GM20000 (cell line): ENCODE results near the gene NUDT8.

Experiments used
- DNase-seq: peaks from one replicate; pipeline ENCODE4 v3.0.0; 2012; ENCODE audit warnings: low spot score
- TF ChIP-seq, protein P1 (sequence below): IDR thresholded peaks from 2 replicates; pipeline ENCODE4 v1.5.1; 2012; ENCODE audit warnings: mild to moderate bottlenecking, control low read depth; ENCODE audit errors: extremely low read depth, missing control alignments

The NUDT8 gene

DNA sequence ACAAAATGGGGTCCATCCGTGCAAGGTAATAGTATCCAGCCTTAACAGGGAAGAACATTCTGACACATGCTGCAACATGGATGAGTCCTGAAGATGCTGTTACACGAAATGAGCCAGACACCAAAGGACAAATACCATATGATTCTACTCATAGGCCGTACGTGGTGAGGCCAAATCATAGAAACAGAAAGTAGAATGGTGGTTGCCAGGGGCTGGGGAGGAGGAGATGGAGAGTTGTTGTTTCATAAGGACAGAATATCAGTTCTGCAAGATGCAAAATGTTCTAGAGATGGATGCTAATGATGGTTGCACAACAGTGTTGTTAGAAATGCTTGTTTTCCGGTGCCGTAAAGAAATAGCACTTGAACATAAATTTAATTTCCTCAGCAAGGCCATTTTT, 7.2 kb upstream of the NUDT8 start:
- TF ChIP-seq, protein P1, sequence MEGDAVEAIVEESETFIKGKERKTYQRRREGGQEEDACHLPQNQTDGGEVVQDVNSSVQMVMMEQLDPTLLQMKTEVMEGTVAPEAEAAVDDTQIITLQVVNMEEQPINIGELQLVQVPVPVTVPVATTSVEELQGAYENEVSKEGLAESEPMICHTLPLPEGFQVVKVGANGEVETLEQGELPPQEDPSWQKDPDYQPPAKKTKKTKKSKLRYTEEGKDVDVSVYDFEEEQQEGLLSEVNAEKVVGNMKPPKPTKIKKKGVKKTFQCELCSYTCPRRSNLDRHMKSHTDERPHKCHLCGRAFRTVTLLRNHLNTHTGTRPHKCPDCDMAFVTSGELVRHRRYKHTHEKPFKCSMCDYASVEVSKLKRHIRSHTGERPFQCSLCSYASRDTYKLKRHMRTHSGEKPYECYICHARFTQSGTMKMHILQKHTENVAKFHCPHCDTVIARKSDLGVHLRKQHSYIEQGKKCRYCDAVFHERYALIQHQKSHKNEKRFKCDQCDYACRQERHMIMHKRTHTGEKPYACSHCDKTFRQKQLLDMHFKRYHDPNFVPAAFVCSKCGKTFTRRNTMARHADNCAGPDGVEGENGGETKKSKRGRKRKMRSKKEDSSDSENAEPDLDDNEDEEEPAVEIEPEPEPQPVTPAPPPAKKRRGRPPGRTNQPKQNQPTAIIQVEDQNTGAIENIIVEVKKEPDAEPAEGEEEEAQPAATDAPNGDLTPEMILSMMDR, result no peak
- no peak for DNase-seq

DNA sequence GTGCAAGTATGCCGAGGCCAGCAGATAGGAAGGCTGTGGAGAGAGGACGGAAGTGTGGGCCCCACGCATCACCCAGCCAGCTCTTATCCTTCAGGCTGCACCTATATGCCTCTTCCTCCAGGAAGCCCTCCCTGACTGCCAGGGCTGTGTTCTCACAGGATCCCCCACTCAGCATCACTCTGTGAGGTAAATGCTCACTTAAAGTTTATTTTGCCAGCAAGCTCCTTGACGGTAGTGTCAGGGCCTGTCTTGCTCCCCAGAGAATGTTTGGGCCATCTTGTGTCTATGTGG, 5.4 kb upstream of the NUDT8 start:
- DNase-seq, result no peak
- TF ChIP-seq, protein P1, result no peak

DNA sequence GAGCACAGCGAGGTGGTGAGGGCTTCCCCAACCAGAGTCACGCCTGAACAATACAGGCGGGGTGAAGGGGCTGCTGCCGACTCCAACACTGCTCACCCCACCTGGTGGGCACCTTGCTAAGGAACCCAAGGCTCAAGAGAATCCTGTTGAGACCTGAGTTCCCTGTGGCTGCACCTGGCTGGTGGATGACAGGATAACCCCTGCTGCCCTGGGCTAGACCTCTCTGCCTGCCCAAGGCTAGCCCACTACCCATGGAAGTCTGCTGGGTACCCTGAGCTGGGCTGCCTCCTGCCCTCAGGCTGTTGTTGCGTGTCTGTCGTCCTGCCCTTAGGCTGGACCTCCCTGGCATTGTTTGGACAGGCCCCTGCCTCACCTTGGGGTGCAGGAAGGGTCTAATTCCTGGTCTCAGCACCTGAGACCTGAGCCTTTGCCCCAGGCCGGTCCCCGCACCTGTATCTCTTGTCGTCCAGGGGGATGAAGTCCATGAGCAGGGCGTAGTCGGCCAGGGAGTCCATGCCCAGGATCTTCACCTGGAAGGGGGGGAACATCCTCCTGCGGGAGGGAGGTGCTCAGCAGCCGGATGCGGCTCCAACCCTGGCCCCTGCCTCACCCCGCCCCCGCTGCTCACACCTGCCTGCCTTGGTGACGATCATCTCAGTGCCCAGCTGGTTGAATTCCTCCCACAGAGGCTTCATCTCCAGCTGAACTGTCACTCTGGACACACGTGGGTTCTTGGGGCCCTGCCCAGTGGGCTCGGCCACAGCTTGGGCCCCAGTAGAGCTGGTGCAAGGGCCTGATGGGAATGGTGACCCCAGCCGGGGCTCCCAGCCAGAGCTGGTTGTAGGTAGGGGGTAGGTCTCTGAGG, 4.9 kb upstream of the NUDT8 start:
- DNase-seq, result no peak
- TF ChIP-seq, protein P1, result no peak

DNA sequence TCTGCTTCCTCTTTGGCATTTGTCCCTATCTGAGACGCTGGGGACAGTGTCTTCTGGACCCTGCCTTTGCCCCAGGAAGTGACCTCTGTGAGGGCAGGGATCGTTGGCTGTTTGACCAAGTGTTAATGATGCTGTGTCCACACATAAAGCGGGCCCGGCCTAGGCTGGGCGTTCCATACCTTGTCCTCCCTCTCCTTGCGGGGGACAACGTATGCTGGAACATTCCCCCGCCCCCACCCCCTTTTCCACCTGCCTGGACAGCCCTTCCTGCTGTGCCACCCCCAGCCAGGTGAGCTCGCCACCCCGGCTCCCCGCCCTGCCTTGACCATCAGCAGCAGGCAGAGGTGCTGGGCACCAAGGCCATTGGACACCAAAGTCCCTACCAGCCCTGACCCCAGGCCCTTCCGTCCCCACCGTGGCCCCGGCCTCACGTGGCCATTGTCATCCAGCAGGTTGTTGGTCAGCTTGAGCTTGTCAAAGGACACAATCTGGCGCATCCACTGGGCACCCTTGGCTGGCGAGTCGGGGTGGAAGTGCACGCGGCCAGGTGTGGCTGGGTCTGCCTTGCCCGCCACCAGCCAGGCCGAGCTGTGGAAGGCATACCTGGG, 4.1 kb upstream of the NUDT8 start:
- TF ChIP-seq, protein P1, result no peak
- no peak for DNase-seq

DNA sequence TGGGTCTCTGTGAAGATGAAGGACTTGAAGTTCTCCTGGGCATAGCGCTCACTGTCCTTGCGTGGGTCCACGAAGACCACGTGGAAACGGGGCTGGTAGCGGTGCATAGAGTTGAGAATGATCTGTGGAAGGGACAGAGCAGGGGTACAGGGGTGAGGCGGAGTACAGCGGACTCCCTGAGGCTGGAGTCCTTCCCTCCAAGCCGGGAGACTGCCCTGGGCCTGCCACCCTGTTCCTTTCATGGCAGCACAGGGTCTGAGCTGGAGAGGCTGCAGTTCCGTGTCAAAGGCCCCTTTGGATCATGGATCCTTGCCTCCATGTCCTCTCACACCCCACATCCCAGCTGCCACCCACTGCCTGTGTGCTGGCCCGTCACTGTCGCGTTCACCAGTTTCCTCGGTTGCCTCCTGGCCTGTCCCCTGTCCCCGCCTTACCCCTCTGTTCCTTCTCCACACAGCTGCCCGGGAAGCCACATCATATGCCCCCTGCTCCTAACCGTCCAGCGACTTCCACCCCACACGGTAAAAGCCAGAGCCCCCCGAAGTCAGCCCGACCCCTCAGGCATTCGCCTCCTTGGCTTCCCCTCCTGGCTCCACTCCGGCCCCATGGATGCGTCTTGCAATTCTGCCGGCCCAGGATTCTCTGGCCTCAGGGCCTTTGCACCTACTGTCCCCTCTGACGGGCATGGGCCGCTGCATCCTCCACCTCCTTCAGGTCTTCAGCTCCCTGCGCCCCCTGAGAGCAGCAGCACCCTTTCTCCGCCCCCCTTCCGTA, 3.4 kb upstream of the NUDT8 start:
- no peak for DNase-seq
- TF ChIP-seq, protein P1, result no peak

- TF ChIP-seq, protein P1, result no peak
- DNase-seq, result no peak
These were observed 2.6 kb upstream of the NUDT8 start for GRCh38 chr11:67632175-67632981.

DNA sequence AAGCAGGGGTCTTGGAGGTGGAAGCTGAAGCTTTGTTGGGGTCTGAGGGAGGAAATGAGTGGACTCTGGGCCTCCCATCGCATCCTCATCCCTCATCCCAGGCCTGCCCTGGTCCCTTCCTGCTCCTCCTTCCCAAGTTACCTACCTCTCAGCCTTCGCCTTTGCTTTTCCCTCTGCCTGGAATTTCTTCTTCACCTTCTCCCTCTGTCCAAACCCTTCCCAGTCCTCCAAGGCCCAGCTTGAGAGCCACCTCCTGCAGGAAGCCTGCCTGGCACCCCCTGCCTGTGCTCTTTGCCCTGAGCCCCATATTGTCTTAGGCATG, 2.1 kb upstream of the NUDT8 start:
- TF ChIP-seq, protein P1, result no peak

More for the DNA sequence above, 2.1 kb upstream of the NUDT8 start:
- no peak for DNase-seq
